ENCODE results near the gene CTRB1. TPM values are rescaled to one million over a fixed set of nuclear protein-coding genes. Genes with fewer than 3 reads are reported as not detected.

CTRB1 gene
- polyA plus RNA-seq, 2 of the 4 experiments (the other 2 are of a cell fraction) = not detected

- TF ChIP-seq PHF8 (IDR thresholded peaks at IDR 0.05; ENCODE audit: borderline replicate concordance, low read depth) = no peak
- TF ChIP-seq CBX2 (IDR thresholded peaks at IDR 0.05; ENCODE audit: borderline replicate concordance, low read depth) = no peak
- no peak for TF ChIP-seq RNF2 (IDR thresholded peaks at IDR 0.05; ENCODE audit: borderline replicate concordance, low read depth)
- no peak for TF ChIP-seq FOSL2 (IDR thresholded peaks at IDR 0.05)
- TF ChIP-seq FOSL2 (CRISPR knock-in tag; IDR thresholded peaks at IDR 0.05) = no peak
- TF ChIP-seq MYC (IDR thresholded peaks at IDR 0.05; ENCODE audit: borderline replicate concordance, low read length) = no peak
Measured at GRCh38 chr16:75228143-75228976, 9.6 kb downstream of the CTRB1 start (continued).

GRCh38 chr16:75229172-75230031, 10.6 kb downstream of the CTRB1 start:
- H3K4me2 ChIP-seq = no peak overlapping the region
- DNase-seq (ENCODE audit: low read depth in 1 of 2, low spot score in 1 of 2) (no peak), ATAC-seq (no peak), FAIRE-seq (no peak)
- H3K4me1 ChIP-seq = peaks cover 9% of the 10 kb centered on the region
- ChIA-PET POLR2A (no interaction called here), CTCF (interaction anchor here (1.3 to 14.6 kb wide), 5 partner anchors 12 to 173 kb away, joined by 3 to 171 read pairs (median 123); partner anchors contain the start of gene CTRB2)
- no peaks in the 10 kb centered on the region for H3K9me3 ChIP-seq
- H3K27ac ChIP-seq = no peak overlapping the region
- H3K4me3 ChIP-seq = no peak overlapping the region
- 93% methylated on average over 31 of the region's 48 CpGs for WGBS (ENCODE audit: missing lambda C conversion rate)
- TF ChIP-seq E2F6 (IDR thresholded peaks at IDR 0.05; ENCODE audit: borderline replicate concordance, low read depth) (no peak), FOSL2 (IDR thresholded peaks at IDR 0.05) (no peak), FOSL2 (CRISPR knock-in tag; IDR thresholded peaks at IDR 0.05) (no peak), HMGXB4 (CRISPR knock-in tag; IDR thresholded peaks at IDR 0.05; ENCODE audit: borderline replicate concordance) (no peak), CBX8 (IDR thresholded peaks at IDR 0.05) (no peak)

- ATAC-seq (no peak), DNase-seq (ENCODE audit: low read depth in 1 of 2, low spot score in 1 of 2) (no peak), FAIRE-seq (no peak)
- H3K27ac ChIP-seq = no peak overlapping the region
- TF ChIP-seq TP53 (CRISPR knock-in tag; IDR thresholded peaks at IDR 0.05) (no peak), EHF (CRISPR knock-in tag; IDR thresholded peaks at IDR 0.05) (no peak)
- POLR2A ChIA-PET = no interaction called here
- H3K4me1 ChIP-seq = peaks cover 13% of the 10 kb centered on the region
- H3K4me3 ChIP-seq = no peak overlapping the region
- 93% methylated on average over 9 of the region's 9 CpGs for WGBS (ENCODE audit: missing lambda C conversion rate)
- no peaks in the 10 kb centered on the region for H3K9me3 ChIP-seq
- CTCF ChIA-PET = interaction anchor here (0.6 to 14.6 kb wide), 6 partner anchors 24 to 286 kb away, joined by 3 to 171 read pairs (median 63); partner anchors contain the start of gene CTRB2
- no peak overlapping the region for H3K4me2 ChIP-seq
Measured at GRCh38 chr16:75230471-75231110, 11.8 kb downstream of the CTRB1 start.

- Histone ChIP-seq H3K4me2 (no peak overlapping the region), H3K9me3 (no peaks in the 10 kb centered on the region), H3K27ac (no peak overlapping the region), H3K4me3 (no peak overlapping the region), H3K4me1 (peaks cover 13% of the 10 kb centered on the region)
- ChIA-PET CTCF (interaction anchor here (3.8 to 14.6 kb wide), 7 partner anchors 13 to 171 kb away, joined by 31 to 171 read pairs (median 123); partner anchors contain the start of genes BCAR1 and CTRB1), POLR2A (no interaction called here)
- ATAC-seq (no peak), FAIRE-seq (no peak), DNase-seq (ENCODE audit: low read depth in 1 of 2, low spot score in 1 of 2) (no peak)
- WGBS (ENCODE audit: missing lambda C conversion rate) = 88% methylated on average over 11 of the region's 11 CpGs
- TF ChIP-seq MAZ (IDR thresholded peaks at IDR 0.05; ENCODE audit: borderline replicate concordance, low read depth, low read length) (no peak), GATA3 (IDR thresholded peaks at IDR 0.05; ENCODE audit: borderline replicate concordance) (no peak), CEBPB (IDR thresholded peaks at IDR 0.05) (no peak), POLR2A (IDR thresholded peaks at IDR 0.05; ENCODE audit: low read length) (no peak), BHLHE40 (IDR thresholded peaks at IDR 0.05; ENCODE audit: low read depth, low read length) (no peak), KDM5A (IDR thresholded peaks at IDR 0.05) (no peak), ATOH8 (CRISPR knock-in tag; IDR thresholded peaks at IDR 0.05; ENCODE audit: low read depth) (no peak), CBX2 (IDR thresholded peaks at IDR 0.05; ENCODE audit: borderline replicate concordance, low read depth) (no peak), ZFP36 (IDR thresholded peaks at IDR 0.05; ENCODE audit: borderline replicate concordance, partially characterized antibody) (no peak), ESRRA (IDR thresholded peaks at IDR 0.05; ENCODE audit: borderline replicate concordance, low read length) (no peak), CHD2 (IDR thresholded peaks at IDR 0.05; ENCODE audit: low read length, partially characterized antibody) (no peak), HOXB5 (CRISPR knock-in tag; IDR thresholded peaks at IDR 0.05) (no peak), CTCF (IDR thresholded peaks at IDR 0.05) (no peak), FOXS1 (CRISPR knock-in tag; IDR thresholded peaks at IDR 0.05) (no peak), EHF (CRISPR knock-in tag; IDR thresholded peaks at IDR 0.05) (no peak)
Measured at GRCh38 chr16:75231570-75231969, 12.8 kb downstream of the CTRB1 start.

Data from A549 (cell line).